Body of pancreas (tissue), 4 donors: Measurements from ENCODE around the gene FDX2. TPM values are rescaled to one million over a fixed set of nuclear protein-coding genes. Genes with fewer than 3 reads are reported as not detected.

Experiments used
- ATAC-seq: fragments of 150-250 bp; one replicate; pipeline ENCODE4 v1.9.1; 2016
- DNase-seq, 4 donors: peaks; one replicate each; pipeline ENCODE4 v3.0.0-alpha.2; 2019
- H3K27ac ChIP-seq, 4 donors: fragments of 200-600 bp; sonication (generic); 1 replicate in 3 of 4; 2 replicates in 1 of 4; pipeline versions ENCODE4 v1.5.1 to v1.6.1; 2016 to 2019; ENCODE audit warnings: mild to moderate bottlenecking in 1 of 4, mixed read lengths in 1 of 4, moderate library complexity in 1 of 4
- H3K27me3 ChIP-seq, 2 donors: fragments of 200-600 bp; sonication (generic); one replicate each; pipeline ENCODE4 v1.6.0; 2016; ENCODE audit warnings: mild to moderate bottlenecking in 1 of 2
- H3K36me3 ChIP-seq, 2 donors: fragments of 200-600 bp; sonication (generic); replicated peaks in 1 of 2; 2 replicates each; pipeline ENCODE4 v1.5.1; 2016; ENCODE audit warnings: low read depth in 2 of 2; ENCODE audit not compliant: insufficient read depth in 1 of 2
- H3K4me1 ChIP-seq: fragments of 200-600 bp; sonication (generic); one replicate; pipeline ENCODE4 v1.6.0; 2016
- H3K4me3 ChIP-seq, 2 donors: fragments of 200-600 bp; sonication (generic); 1 replicate in 1 of 2; 2 replicates in 1 of 2; pipeline ENCODE4 v1.5.1; 2016 to 2019
- H3K9me3 ChIP-seq, 3 donors: fragments of 200-600 bp; sonication (generic); 1 replicate in 2 of 3; 2 replicates in 1 of 3; pipeline ENCODE4 v1.5.1; 2016
- POLR2A ChIP-seq, 3 donors: fragments of 450-650 bp; IDR thresholded peaks; one replicate each; pipeline ENCODE4 v1.6.1; 2016; ENCODE audit warnings: antibody characterized with exemption in 3 of 3, mild to moderate bottlenecking in 2 of 3
- WGBS, 2 donors: methylation state at CpG; one replicate each; pipeline ENCODE4 v1.1.5; 2017; 5-methylcytosine and 5-hydroxymethylcytosine counted together
- intact Hi-C: fragments of 100-400 bp; cut with DNase I; formaldehyde crosslinking; loops from one replicate; pipeline ENCODE4 v1.15.1; 2023
- total RNA-seq, 2 donors: library from RNA; depleted of rRNA; stranded (reverse); fragments of >200 nt; gene quantifications; one replicate each; pipeline ENCODE4 v1.1.0, GENCODE V29; 2016
- TF ChIP-seq, protein P1 (sequence below), 7 experiments: fragments of 450-650 bp in 4 of 7; fragments of 200-600 bp in 3 of 7; sonication (generic) in 3 of 7; IDR thresholded peaks; one replicate each; pipeline ENCODE4 v1.5.1; 2016 to 2019; ENCODE audit warnings: antibody characterized with exemption in 7 of 7

Gene FDX2
- total RNA-seq, 2 donors from 2014 or later = 11.2 to 16.8 TPM

DNA sequence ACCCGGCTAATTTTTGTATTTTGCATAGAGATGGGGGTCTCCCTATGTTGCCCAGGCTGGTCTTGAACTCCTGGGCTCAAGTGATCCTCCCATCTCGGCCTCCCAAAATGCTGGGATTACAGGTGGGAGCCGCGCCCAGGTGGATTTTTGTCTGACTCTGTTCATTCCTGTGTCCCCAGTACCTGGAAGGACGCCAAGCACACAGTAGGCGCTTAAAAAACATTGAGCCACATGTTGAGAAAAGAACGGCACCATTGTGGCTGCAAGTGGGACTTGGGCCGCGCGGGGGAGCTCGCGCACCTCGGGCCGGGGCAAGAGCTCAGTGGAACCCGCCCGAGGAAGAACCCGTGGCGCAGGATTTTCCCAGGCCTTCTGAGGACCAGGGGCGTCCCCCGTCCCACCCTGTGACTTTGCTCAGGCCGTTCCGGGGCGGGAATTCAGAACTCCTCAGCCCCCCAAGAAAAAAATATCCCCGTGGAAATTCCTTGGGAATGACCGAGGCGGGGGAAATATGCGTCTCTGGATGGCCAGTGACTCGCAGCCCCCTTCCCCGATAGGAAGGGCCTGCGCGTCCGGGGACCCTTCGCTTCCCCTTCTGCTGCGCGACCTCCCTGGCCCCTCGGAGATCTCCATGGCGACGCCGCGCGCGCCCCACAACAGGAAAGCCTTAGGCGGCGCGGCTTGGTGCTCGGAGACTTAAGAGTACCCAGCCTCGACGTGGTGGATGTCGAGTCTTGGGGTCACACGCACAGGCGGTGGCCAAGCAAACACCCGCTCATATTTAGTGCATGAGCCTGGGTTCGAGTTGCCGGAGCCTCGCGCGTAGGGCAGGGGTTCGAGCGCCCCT, 46.3 kb downstream of the FDX2 start:
- intact Hi-C loops = loop anchor here (2.0 kb wide), 1 partner anchor 117 kb away; no protein-coding TSS in a partner anchor
- TF ChIP-seq, protein P1, sequence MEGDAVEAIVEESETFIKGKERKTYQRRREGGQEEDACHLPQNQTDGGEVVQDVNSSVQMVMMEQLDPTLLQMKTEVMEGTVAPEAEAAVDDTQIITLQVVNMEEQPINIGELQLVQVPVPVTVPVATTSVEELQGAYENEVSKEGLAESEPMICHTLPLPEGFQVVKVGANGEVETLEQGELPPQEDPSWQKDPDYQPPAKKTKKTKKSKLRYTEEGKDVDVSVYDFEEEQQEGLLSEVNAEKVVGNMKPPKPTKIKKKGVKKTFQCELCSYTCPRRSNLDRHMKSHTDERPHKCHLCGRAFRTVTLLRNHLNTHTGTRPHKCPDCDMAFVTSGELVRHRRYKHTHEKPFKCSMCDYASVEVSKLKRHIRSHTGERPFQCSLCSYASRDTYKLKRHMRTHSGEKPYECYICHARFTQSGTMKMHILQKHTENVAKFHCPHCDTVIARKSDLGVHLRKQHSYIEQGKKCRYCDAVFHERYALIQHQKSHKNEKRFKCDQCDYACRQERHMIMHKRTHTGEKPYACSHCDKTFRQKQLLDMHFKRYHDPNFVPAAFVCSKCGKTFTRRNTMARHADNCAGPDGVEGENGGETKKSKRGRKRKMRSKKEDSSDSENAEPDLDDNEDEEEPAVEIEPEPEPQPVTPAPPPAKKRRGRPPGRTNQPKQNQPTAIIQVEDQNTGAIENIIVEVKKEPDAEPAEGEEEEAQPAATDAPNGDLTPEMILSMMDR (IDR thresholded peaks at IDR 0.05) = peak; percentile 79 to 95 (median 93)
- TF ChIP-seq POLR2A (IDR thresholded peaks at IDR 0.05) = no peak
- DNase-seq = peak; percentile 78 to 84 (median 80)
- peaks cover 23% of the 10 kb centered on the region for H3K4me1 ChIP-seq
- H3K36me3 ChIP-seq = no peaks in the 10 kb centered on the region
- H3K9me3 ChIP-seq = no peaks in the 10 kb centered on the region
- no peak overlapping the region for H3K4me3 ChIP-seq
- peak overlapping the region in 3 of 4 donors; percentile 10 to 85 (median 75) for H3K27ac ChIP-seq
- ATAC-seq = peak; percentile 71
- peaks cover 0 to 10% of the 10 kb centered on the region in 2 donors for H3K27me3 ChIP-seq
- 3 to 5% methylated on average over 8 to 49 of the region's 59 CpGs for WGBS, 2 donors

DNA sequence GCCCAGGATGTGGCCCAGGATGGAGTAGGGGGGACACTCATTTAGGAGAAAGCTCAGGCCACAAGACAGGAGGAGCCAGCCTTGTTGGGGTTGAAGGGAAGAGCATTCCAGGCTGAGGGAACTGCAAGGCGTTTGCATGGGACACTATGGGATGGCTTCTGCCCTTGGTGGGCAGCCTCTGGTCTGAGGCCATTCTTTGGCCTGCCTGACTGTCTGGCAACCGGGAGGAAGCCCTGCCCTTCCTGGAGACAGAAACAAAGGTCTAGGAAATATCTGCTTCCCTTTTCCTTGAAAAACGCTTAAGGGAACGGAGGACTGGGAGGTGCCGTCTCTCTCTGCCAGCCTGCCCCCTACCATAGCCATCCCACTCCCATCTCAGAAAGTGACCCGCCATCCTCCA, 47.7 kb downstream of the FDX2 start:
- Histone ChIP-seq H3K27ac (peak overlapping the region in 2 of 4 donors; percentile 18 to 39), H3K9me3 (no peaks in the 10 kb centered on the region), H3K36me3 (no peaks in the 10 kb centered on the region), H3K4me3 (no peak overlapping the region), H3K4me1 (peaks cover 23% of the 10 kb centered on the region), H3K27me3 (peaks cover 0 to 10% of the 10 kb centered on the region in 2 donors)
- no peak for DNase-seq
- 51 to 74% methylated on average over 4 to 6 of the region's 6 CpGs for WGBS, 2 donors
- intact Hi-C loops = no loop called here
- no peak for ATAC-seq
- no peak for TF ChIP-seq POLR2A (IDR thresholded peaks at IDR 0.05)
- TF ChIP-seq, protein P1 (IDR thresholded peaks at IDR 0.05) = no peak

DNA sequence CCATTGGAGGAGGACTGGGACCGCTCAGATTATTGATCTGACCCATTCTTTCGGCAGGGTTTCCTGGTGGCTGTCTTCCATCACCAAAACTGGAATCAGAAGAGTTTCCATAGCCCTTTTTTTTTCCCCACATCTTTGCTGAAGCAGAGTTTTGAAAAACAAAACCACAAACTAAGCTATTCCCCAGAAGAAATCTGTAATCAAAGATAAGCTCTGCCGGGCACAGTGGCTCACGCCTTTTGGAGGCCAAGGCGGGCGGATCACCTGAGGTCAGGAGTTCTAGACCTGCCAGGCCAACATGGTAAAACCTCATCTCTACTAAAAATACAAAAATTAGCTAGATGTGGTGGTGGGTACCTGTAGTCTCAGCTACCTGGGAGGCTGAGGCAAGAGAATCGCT, 49.1 kb downstream of the FDX2 start:
- intact Hi-C loops = no loop called here
- DNase-seq (no peak), ATAC-seq (no peak)
- 57 to 64% methylated on average over 7 of the region's 7 CpGs for WGBS, 2 donors
- no peaks in the 10 kb centered on the region for H3K9me3 ChIP-seq
- peaks cover 23% of the 10 kb centered on the region for H3K4me1 ChIP-seq
- TF ChIP-seq, protein P1 (IDR thresholded peaks at IDR 0.05) = no peak
- TF ChIP-seq POLR2A (IDR thresholded peaks at IDR 0.05) = no peak
- peak overlapping the region in 1 of 4 donors; percentile 1 for H3K27ac ChIP-seq
- H3K36me3 ChIP-seq = no peaks in the 10 kb centered on the region
- H3K4me3 ChIP-seq = no peak overlapping the region
- H3K27me3 ChIP-seq = peaks cover 0 to 10% of the 10 kb centered on the region in 2 donors

DNA sequence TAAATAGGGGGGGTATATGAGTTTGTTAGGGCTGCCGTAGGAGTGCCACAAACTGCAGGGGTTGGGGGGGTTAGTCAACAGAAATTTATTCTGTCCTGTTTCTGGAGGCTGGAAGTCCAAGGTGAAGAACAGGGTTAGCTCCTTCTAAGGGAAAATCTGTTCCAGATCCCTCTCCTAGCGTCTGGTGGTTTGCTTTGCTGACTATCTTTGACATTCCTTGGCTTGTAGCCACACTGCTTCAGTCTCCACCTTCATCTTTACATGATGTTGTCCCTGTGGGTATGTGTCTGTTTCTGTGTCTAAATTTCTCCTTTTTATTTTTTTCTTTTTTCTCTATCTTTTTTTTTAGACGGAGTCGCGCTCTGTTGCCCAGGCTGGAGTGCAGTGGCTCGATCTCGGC, 53.0 kb downstream of the FDX2 start:
- peaks cover 3% of the 10 kb centered on the region for H3K4me1 ChIP-seq
- no peaks in the 10 kb centered on the region for H3K27me3 ChIP-seq
- DNase-seq = no peak
- WGBS, 2 donors = 65 to 76% methylated on average over 7 of the region's 7 CpGs
- no peak overlapping the region for H3K27ac ChIP-seq
- H3K9me3 ChIP-seq = no peaks in the 10 kb centered on the region
- no peak for ATAC-seq
- H3K36me3 ChIP-seq = peaks cover 0 to 6% of the 10 kb centered on the region in 2 donors
- intact Hi-C loops = no loop called here
- no peak overlapping the region for H3K4me3 ChIP-seq
- TF ChIP-seq, protein P1 (IDR thresholded peaks at IDR 0.05) = no peak
- TF ChIP-seq POLR2A (IDR thresholded peaks at IDR 0.05) = no peak
